Mononuclear cell (primary cell): Measurements from ENCODE around the gene ADAM19. TPM values are rescaled to one million over a fixed set of nuclear protein-coding genes. Genes with fewer than 3 reads are reported as not detected.

Experiments
- H3K27me3 ChIP-seq: 2 replicates; pipeline ENCODE4 v1.6.0; 2011; ENCODE audit warnings: low read length, control low read depth; ENCODE audit not compliant: insufficient read depth
- H3K4me1 ChIP-seq: 2 replicates; pipeline ENCODE4 v1.5.1; 2011; ENCODE audit warnings: mild to moderate bottlenecking, low read length, control low read depth; ENCODE audit not compliant: insufficient read depth
- H3K4me3 ChIP-seq: 2 replicates; pipeline ENCODE4 v1.5.1; 2011; ENCODE audit warnings: mild to moderate bottlenecking, low read length, moderate library complexity
- H3K9me3 ChIP-seq: 2 replicates; pipeline ENCODE4 v1.5.1; 2011; ENCODE audit warnings: low read depth, mild to moderate bottlenecking, control low read depth, low read length
- total RNA-seq: library from RNA; depleted of rRNA; stranded (reverse); fragments of >200 nt; gene quantifications from one replicate; pipeline ENCODE4 v1.2.3, GENCODE V29; 2012

The ADAM19 gene
- total RNA-seq, 1 donor, result 17.7 TPM

DNA sequence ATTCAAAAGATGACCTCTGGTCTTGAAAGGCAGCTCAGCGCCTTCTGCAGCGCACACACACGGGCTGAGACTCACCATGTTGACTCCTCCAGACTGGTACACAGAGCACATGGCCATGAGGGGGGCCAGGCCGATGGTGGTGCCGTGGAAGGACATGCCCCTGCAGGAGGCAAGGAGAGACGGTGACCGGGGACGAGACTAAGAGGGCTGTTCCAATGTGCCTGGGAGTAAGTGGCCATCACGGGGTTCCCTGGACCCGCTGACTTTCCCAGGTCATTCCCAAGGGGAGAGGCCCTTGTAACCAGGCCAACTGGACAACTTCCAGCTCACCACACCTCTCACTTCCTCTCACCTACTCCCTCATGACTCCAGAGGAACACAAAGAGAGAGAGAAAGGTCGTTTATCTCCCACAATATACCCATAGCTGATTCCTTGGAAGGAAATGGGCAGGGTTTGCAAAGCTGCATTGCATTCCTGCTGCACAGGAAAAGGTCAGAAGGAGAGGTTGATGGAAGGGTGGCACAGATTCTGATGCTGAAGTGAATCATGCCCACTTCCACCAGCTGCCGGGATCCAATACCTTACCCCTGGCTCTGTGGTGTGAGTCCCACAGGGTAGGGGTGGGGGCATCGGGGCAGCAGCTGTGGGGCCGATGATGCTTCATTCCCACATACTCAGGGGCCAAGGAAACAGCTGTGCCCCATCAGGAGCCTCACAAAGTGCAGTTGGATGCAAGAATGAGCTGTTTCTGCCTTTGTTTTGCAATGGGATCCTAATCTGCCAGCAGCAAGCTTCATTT, 68.4 kb downstream of the ADAM19 start:
- no peaks in the 10 kb centered on the region for H3K9me3 ChIP-seq
- H3K4me3 ChIP-seq, result no peak overlapping the region
- H3K27me3 ChIP-seq, result no peaks in the 10 kb centered on the region
- peaks cover 35% of the 10 kb centered on the region for H3K4me1 ChIP-seq

DNA sequence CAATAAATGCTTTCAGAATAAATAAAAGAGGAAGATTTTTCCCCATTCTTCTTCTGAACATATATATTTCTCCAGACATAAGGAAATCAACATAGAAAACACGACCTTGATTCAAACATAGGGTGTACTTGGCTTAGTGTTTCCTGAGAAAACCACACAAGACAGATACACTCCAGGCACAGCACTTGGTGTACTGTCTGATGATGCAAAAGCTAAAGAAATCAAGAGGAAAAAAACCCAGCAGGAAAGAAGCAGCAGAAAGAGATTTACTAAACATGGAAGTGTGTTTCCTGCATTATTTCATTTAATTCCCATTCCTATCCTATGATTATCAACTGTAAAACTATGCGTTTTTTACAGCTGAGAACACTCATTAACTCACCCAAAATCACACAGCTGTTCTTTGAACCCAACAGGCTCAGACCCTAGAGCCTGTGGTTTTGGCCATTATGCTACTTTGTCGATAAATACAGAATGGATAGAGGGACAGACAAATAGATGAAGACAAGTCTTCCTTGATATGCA, 69.4 kb downstream of the ADAM19 start:
- Histone ChIP-seq H3K4me3 (no peak overlapping the region), H3K9me3 (no peaks in the 10 kb centered on the region), H3K27me3 (no peaks in the 10 kb centered on the region), H3K4me1 (peaks cover 40% of the 10 kb centered on the region)

DNA sequence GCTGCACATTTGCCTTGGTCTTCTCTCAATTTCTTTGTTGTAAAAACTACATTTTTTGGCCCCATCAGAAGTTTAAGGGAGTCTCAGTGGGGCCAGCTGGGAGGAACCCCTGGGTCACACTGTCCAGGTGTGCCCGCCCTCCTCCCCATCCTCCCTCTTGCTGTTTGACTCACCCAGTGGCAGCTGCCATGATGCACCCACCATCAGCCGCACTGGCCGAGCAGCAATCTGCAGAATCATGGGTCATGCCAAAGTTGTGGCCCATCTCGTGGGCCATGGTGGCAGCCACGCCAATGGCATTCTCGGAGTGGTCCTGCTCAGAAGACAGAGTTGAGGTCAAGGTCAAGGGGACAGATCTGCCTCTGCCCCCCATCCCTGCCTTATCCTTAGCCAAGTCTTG, 70.1 kb downstream of the ADAM19 start:
- no peak overlapping the region for H3K4me3 ChIP-seq
- no peaks in the 10 kb centered on the region for H3K27me3 ChIP-seq
- H3K9me3 ChIP-seq, result no peaks in the 10 kb centered on the region
- peaks cover 46% of the 10 kb centered on the region for H3K4me1 ChIP-seq

DNA sequence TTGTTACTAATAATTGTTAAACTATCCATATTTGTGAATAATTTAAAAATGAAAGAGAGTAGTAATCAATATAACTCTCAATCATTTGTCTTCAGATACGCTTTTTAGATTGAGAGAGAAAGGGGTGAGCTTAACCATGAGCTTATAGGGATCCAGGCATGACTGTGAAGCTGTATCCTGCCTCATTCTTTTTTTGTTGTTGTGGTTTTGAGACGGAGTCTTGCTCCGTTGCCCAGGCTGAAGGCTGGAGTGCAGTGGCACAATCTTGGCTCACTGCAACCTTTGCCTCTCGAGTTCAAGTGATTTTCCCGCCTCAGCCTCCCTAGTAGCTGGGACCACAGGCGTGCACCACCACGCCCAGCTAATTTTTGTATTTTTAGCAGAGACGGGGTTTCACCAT, 71.5 kb downstream of the ADAM19 start:
- H3K4me1 ChIP-seq, result peaks cover 55% of the 10 kb centered on the region
- no peak overlapping the region for H3K4me3 ChIP-seq
- H3K27me3 ChIP-seq, result no peaks in the 10 kb centered on the region
- no peaks in the 10 kb centered on the region for H3K9me3 ChIP-seq

DNA sequence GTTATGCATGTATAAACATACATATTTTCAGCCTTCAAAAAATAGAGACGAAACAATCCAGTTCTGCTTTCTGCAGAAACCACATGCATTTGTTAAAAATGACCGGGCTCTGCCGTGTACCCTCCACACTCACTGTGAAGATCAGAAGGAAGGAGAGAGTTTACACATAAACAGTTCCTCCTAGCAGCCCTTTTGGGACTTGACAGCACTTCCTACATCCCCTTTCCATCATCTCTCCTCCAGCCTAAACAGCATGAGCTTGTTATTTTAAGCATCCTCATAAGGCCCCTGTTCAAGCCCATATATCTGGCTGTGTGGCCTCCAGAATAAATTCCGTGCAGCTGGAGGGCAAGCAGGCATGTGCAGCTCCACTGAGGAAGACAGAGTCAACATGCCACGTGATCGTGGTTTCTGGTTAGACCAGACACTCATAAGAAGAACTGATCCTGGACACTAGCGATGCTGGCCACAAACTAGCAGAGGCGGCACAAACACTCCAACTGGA, 73.4 kb downstream of the ADAM19 start:
- H3K9me3 ChIP-seq, result no peaks in the 10 kb centered on the region
- H3K4me1 ChIP-seq, result peaks cover 55% of the 10 kb centered on the region
- H3K27me3 ChIP-seq, result no peaks in the 10 kb centered on the region
- H3K4me3 ChIP-seq, result no peak overlapping the region

- H3K4me1 ChIP-seq, result peaks cover 52% of the 10 kb centered on the region
- no peaks in the 10 kb centered on the region for H3K9me3 ChIP-seq
- H3K4me3 ChIP-seq, result no peak overlapping the region
- H3K27me3 ChIP-seq, result no peaks in the 10 kb centered on the region
These were observed 77.5 kb downstream of the ADAM19 start for GRCh38 chr5:157497875-157498611.

- no peak overlapping the region for H3K4me3 ChIP-seq
- H3K9me3 ChIP-seq, result no peaks in the 10 kb centered on the region
- H3K4me1 ChIP-seq, result peaks cover 40% of the 10 kb centered on the region
- H3K27me3 ChIP-seq, result no peaks in the 10 kb centered on the region
These were observed 78.7 kb downstream of the ADAM19 start for GRCh38 chr5:157496864-157497263.

DNA sequence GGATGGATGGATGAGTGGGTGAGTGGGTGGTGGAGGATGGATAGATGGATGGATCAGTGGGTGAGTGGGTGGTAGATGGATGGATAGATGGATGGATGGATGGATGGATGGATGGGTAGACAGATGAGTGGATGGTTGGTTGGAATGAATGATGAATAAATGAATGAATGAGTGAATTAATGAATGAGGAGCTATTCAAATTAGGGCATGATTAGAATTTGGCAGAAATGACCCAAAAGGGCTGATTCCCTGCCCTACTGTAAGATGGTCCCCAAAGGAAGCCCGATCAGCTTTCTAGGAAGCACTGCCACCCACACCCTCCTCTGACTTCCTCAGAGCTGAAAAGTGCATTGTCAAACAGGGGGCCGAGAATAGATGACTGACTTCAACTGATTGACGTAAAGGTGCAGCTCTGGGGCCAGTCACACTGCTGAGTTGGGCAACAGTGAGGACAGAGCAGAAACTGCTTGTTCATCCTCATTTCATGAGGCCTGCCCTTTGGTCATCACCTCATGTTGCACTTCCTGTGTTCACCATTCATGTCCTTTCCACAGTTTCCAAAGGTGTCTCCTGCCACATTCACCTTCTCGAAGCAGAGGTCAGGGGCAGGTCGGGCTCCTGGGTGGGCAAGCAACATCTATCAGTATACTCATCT, 81.3 kb downstream of the ADAM19 start:
- Histone ChIP-seq H3K27me3 (no peaks in the 10 kb centered on the region), H3K4me3 (no peak overlapping the region), H3K9me3 (no peaks in the 10 kb centered on the region), H3K4me1 (peaks cover 18% of the 10 kb centered on the region)

- no peaks in the 10 kb centered on the region for H3K9me3 ChIP-seq
- H3K4me1 ChIP-seq, result peaks cover 24% of the 10 kb centered on the region
- H3K4me3 ChIP-seq, result no peak overlapping the region
- H3K27me3 ChIP-seq, result no peaks in the 10 kb centered on the region
These were observed 82.7 kb downstream of the ADAM19 start for GRCh38 chr5:157492886-157493285.

DNA sequence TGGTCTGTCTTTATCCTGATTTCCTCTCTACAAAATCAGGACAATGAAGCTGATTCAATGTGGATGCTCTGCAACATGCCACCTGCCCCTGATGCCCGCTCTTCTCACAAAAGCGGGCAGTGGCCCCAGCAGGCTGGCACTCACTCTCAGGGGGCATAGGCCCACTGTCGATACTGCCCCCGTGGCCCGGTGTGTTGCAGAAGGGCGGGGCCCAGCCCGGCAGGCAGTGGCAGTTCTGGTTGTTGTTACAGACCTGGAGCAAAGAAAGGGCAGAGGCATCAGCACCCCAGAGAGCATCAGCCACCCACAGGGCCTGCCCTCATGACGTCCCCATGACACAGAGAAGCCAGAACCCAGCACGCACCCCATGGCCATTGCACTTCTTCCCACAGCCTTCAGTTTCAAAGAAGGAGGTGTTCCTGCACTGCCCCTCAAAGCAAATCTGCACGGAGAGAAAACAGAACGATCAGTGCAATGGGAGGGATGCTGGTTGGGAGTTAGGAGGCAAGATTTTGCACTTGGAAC, 84.0 kb downstream of the ADAM19 start:
- Histone ChIP-seq H3K4me3 (no peak overlapping the region), H3K4me1 (peaks cover 38% of the 10 kb centered on the region), H3K27me3 (no peaks in the 10 kb centered on the region), H3K9me3 (no peaks in the 10 kb centered on the region)

DNA sequence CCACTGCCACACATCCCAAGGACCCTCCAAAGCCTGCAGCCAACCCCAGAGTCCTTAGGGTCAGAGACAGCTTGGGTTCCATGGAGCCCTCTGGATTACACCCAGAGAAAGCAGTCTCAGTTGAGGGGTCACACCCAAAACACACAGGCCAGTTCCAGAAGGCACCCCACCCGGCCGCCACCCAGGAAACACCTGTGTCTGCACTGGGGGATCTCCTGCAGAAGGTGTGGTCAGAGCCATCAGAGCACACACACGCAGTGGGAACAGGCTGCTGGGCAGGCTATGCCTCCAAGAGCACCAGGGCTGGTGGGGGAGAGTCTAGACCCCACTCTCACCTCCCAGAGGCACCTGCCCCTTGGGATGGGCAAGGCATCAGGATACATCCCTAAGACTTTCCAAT, 88.2 kb downstream of the ADAM19 start:
- peaks cover 44% of the 10 kb centered on the region for H3K4me1 ChIP-seq
- H3K27me3 ChIP-seq, result no peaks in the 10 kb centered on the region
- H3K9me3 ChIP-seq, result no peaks in the 10 kb centered on the region
- H3K4me3 ChIP-seq, result no peak overlapping the region

DNA sequence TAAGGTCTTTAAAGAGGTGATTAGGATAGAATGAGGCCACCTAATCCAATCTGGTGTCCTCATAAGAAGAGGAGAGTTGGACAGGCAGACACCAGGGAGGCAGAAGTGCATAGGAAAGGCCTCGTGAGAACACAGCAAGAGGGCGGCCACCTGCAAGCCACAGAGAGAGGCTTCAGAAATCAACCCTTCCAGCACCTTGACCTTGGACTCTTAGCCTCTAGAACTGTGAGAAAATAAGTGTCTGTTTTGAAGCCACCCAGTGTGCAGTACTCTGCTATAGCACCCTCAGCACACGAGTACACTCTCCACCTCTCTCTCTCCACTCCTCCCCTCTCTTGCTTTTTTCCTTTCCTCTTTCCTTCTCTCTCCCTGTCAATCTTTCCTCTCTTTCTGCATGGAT, 88.7 kb downstream of the ADAM19 start:
- H3K4me1 ChIP-seq, result peaks cover 44% of the 10 kb centered on the region
- no peak overlapping the region for H3K4me3 ChIP-seq

GRCh38 chr5:157486221-157486681, 89.3 kb downstream of the ADAM19 start:
- no peaks in the 10 kb centered on the region for H3K9me3 ChIP-seq
- no peaks in the 10 kb centered on the region for H3K27me3 ChIP-seq
- H3K4me3 ChIP-seq, result no peak overlapping the region
- peaks cover 50% of the 10 kb centered on the region for H3K4me1 ChIP-seq

More for the DNA sequence above, 88.7 kb downstream of the ADAM19 start:
- Histone ChIP-seq H3K9me3 (no peaks in the 10 kb centered on the region), H3K27me3 (no peaks in the 10 kb centered on the region)

DNA sequence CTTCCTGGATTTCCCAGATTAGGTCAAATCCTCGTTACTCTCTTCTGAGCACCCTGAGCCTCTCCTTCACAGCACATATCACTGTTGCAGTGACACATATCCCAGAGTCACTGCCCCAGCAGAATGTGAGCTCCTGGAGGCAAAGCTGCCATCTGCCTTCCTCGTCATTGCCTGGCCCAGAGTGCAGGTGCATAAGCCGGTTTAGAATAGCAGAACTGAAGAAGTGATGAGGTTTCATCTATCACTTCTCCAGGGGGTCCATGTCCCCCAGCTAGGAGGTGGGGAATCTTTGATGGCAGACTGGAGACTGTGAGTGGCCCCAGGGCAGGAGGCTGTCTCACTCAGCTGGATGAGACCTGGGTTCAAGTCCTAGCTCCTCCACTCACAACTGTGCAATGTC, 89.8 kb downstream of the ADAM19 start:
- Histone ChIP-seq H3K27me3 (no peaks in the 10 kb centered on the region), H3K9me3 (no peaks in the 10 kb centered on the region), H3K4me1 (peaks cover 54% of the 10 kb centered on the region), H3K4me3 (no peak overlapping the region)

DNA sequence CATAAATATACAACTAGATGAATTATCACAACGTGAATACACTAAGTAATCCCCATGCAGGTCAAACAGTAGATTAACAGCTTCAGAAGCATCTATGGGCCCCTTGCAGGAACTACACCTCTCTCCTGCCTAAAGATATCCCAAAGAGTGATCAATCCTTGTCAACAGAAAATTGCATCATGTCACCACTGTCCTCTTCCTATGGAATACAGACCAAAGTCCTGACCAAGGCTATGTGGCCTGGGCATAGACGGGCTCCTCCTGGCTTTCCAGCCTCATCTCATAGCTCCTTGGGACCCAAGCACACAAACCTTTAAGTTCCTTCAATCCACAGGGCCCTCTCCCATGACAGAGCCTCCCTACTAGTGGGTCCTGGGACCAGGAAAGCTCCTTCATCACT, 90.2 kb downstream of the ADAM19 start:
- Histone ChIP-seq H3K4me3 (no peak overlapping the region), H3K4me1 (peaks cover 59% of the 10 kb centered on the region), H3K9me3 (no peaks in the 10 kb centered on the region), H3K27me3 (no peaks in the 10 kb centered on the region)
